HG03460 (cell line): ENCODE measurements around the gene CNPY1.

ENCODE experiments used
- ATAC-seq: cut with Tn5 transposase; IDR thresholded peaks from one replicate; pipeline ENCODE4 v1.9.1; 2021; ENCODE audit not compliant: unreplicated experiment

The CNPY1 gene

GRCh38 chr7:155560196-155560885 is 14.0 kb upstream of the CNPY1 start:
- no peak for ATAC-seq

GRCh38 chr7:155559519-155560108 is 13.3 kb upstream of the CNPY1 start:
- ATAC-seq, result no peak

- no peak for ATAC-seq
Measured at GRCh38 chr7:155558961-155559360, 12.6 kb upstream of the CNPY1 start.

GRCh38 chr7:155558351-155558750 is 12.0 kb upstream of the CNPY1 start:
- no peak for ATAC-seq

GRCh38 chr7:155557778-155558177 is 11.4 kb upstream of the CNPY1 start:
- no peak for ATAC-seq

- ATAC-seq, result no peak
Measured at GRCh38 chr7:155556763-155557162, 10.4 kb upstream of the CNPY1 start.

- no peak for ATAC-seq
Measured at GRCh38 chr7:155555116-155555695, 8.8 kb upstream of the CNPY1 start.

GRCh38 chr7:155553871-155554270 is 7.5 kb upstream of the CNPY1 start:
- ATAC-seq, result no peak

- no peak for ATAC-seq
Measured at GRCh38 chr7:155551785-155552611, 5.6 kb upstream of the CNPY1 start.

GRCh38 chr7:155550916-155551315 is 4.6 kb upstream of the CNPY1 start:
- no peak for ATAC-seq

- no peak for ATAC-seq
Measured at GRCh38 chr7:155549226-155549625, 2.9 kb upstream of the CNPY1 start.

GRCh38 chr7:155547161-155547791 is 917 bp upstream of the CNPY1 start:
- ATAC-seq, result no peak

- no peak for ATAC-seq
Measured at GRCh38 chr7:155545348-155545747, 1.0 kb downstream of the CNPY1 start.

- ATAC-seq, result no peak
Measured at GRCh38 chr7:155544485-155544884, 1.9 kb downstream of the CNPY1 start.

- no peak for ATAC-seq
Measured at GRCh38 chr7:155543926-155544325, 2.4 kb downstream of the CNPY1 start.

- ATAC-seq, result no peak
Measured at GRCh38 chr7:155543011-155543876, 3.1 kb downstream of the CNPY1 start.

GRCh38 chr7:155541986-155542675 is 4.2 kb downstream of the CNPY1 start:
- no peak for ATAC-seq

GRCh38 chr7:155540553-155540952 is 5.8 kb downstream of the CNPY1 start:
- ATAC-seq, result no peak

GRCh38 chr7:155538293-155538692 is 8.1 kb downstream of the CNPY1 start:
- no peak for ATAC-seq

- ATAC-seq, result no peak
Measured at GRCh38 chr7:155536451-155536850, 9.9 kb downstream of the CNPY1 start.
